Omental fat pad (tissue), 4 donors: ENCODE results near the gene CLTC. TPM values are rescaled to one million over a fixed set of nuclear protein-coding genes. Genes with fewer than 3 reads are reported as not detected.
"Not testable (repeated sequence)": the region's sequence is repeated elsewhere in the genome, so short reads cannot be mapped to it uniquely, and the experiment has no call there.

Experiments
- ATAC-seq: fragments of 150-250 bp; one replicate; pipeline ENCODE4 v1.9.1; 2016; ENCODE audit warnings: mild to moderate bottlenecking, moderate library complexity; ENCODE audit not compliant: low FRiP score
- DNase-seq: peaks from one replicate; pipeline ENCODE4 v3.0.0-alpha.2; 2019; ENCODE audit warnings: low spot score
- CTCF ChIP-seq, 3 donors: fragments of 450-650 bp; IDR thresholded peaks; one replicate each; pipeline ENCODE4 v1.5.1; 2016 to 2017; ENCODE audit warnings: antibody characterized with exemption in 3 of 3, mild to moderate bottlenecking in 3 of 3, moderate library complexity in 2 of 3
- total RNA-seq, 4 donors: library from RNA; depleted of rRNA; stranded (reverse); fragments of >200 nt; gene quantifications; one replicate each; pipeline ENCODE4 v1.1.0, GENCODE V29; 2016

Gene CLTC
- 100 to 1,000 TPM; 217 to 241 (median 230) TPM for total RNA-seq

- DNase-seq (peak; percentile 87), ATAC-seq (peak; percentile 97)
- TF ChIP-seq CTCF (IDR thresholded peaks at IDR 0.05), result no peak
These were observed at the start of gene CLTC for GRCh38 chr17:59619298-59620063. Gene CLTC, plus strand, starts transcription at chr17:59619895. Its CDS starts 237 bp downstream, at chr17:59620132.

DNA sequence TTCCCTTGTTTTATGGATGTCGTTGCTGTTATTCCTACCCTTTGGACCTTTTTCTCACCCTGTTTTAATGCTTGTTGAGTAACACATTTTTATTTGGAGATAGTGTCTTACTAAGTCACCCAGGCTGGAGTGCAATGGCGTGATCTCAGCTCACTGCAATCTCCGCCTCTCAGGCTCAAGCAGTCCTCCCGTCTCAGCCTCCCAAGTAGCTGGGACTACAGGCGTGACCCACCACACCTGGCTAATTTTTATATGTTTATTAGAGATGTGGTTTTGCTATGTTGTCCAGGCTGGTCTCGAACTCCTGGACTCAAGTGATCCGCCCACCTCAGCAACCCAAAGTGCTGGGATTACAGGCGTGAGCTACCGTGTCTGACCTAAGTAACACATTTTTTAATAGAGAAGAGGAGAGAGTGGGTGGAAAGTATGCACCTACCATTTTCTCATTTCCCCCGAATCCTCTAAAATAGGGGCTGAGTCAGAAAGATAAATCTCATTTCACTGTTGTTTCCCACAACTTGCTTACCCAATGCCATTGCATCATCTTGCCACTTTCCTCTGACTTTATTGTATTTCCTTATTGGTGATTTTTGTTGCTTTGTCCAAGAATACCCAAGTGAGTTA, 47.3 kb upstream of the CLTC start:
- DNase-seq (no peak), ATAC-seq (no peak)
- no peak for TF ChIP-seq CTCF (IDR thresholded peaks at IDR 0.05)

DNA sequence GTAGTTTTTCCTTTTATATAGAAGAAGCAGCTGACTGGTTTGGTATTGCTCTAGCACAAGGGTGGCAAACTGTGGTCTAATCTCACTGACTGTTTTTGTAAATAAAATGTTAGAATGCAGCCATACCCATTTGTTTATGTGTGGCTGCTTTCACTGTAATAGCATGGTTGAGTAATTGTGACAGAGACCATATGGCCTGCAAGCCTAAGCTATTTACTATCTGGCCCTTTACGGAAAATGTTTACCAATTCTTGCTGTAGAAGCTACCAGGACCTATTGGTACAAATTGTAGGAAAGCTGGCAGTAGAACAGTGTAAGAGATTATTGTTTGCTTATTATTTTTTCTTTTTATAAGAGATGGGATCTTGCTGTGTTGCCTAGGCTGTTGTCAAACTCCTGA, 35.5 kb upstream of the CLTC start:
- not testable (repeated sequence) for DNase-seq, ATAC-seq

- no peak for TF ChIP-seq CTCF (IDR thresholded peaks at IDR 0.05)
- DNase-seq (no peak), ATAC-seq (no peak)
These were observed 19.5 kb upstream of the CLTC start for GRCh38 chr17:59600169-59600568.

DNA sequence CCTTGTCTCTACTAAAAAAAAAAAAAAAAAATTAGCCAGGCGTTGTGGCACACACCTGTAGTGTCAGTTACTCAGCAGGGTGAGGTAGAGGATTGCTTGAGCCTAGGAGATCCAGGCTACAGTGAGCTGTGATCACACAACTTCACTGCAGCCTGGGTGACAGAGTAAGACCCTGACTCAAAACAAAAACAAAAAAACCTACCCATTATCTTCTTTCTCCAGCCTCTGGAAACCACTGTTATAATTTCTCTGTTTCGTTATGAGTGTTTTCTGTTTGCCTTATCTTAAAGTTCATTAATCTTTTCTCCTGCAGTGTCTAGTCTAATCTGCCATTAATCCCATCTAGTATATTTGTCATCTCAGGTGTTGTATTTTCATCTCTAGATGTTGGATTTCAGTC, 18.6 kb upstream of the CLTC start:
- DNase-seq (no peak), ATAC-seq (no peak)
- no peak for TF ChIP-seq CTCF (IDR thresholded peaks at IDR 0.05)

DNA sequence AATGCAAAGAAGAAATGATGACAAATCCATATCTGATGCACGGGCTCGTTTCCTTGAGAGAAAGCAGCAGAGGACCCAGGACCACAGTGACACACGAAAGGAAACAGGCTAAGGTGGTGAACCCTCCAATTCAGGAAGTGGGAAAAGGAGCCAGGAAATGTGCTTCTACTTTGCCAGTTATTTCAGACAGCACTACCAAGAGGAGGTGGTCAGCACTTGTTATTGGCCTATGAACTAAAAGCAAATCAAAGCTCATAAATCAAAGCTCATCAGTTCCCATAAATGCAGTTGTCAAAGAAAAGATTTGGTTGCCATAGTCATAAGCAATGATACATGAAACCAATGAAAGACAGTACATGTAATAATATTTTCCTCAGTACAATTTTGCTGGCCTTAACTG, 12.6 kb upstream of the CLTC start:
- no peak for ATAC-seq
- DNase-seq, result no peak
- TF ChIP-seq CTCF (IDR thresholded peaks at IDR 0.05), result no peak

- no peak for TF ChIP-seq CTCF (IDR thresholded peaks at IDR 0.05)
- no peak for DNase-seq
- no peak for ATAC-seq
These were observed 11.8 kb upstream of the CLTC start for GRCh38 chr17:59607817-59608403.
